Caco-2 (cell line): Measurements from ENCODE around the gene RHOXF2B. TPM values are rescaled to one million over a fixed set of nuclear protein-coding genes. Genes with fewer than 3 reads are reported as not detected.

Experiments used
- BruUV-seq: library from RNA; stranded (reverse); fragments of 400-500 nt; replicated peaks from 2 replicates; lab custom pipeline; 2021; lab: Mats Ljungman, UMichigan
- CTCF ChIA-PET: fragments of 300-600 bp; sonication (Branson Sonifier 250); formaldehyde crosslinking; loops from one replicate; lab custom pipeline; 2022; ENCODE audit warnings: antibody characterized with exemption; lab: Charles Lee
- POLR2A ChIA-PET: fragments of 300-600 bp; sonication (Branson Sonifier 250); formaldehyde crosslinking; loops from one replicate; lab custom pipeline; 2022; ENCODE audit warnings: antibody characterized with exemption; lab: Charles Lee
- DNase-seq, 2 experiments: peaks; one replicate each; pipeline versions ENCODE4 v3.0.0 to v3.0.0-alpha.2; 2020 to 2022
- H3K27me3 ChIP-seq: replicated peaks from 2 replicates; pipeline ENCODE4 v1.6.0; 2011; ENCODE audit warnings: low read length; ENCODE audit not compliant: control insufficient read depth, insufficient read depth
- H3K36me3 ChIP-seq: 2 replicates; pipeline ENCODE4 v1.5.1; 2011; ENCODE audit warnings: low read length; ENCODE audit not compliant: control insufficient read depth, insufficient read depth
- H3K4me1 ChIP-seq: fragments of 250-450 bp; sonication (Bioruptor Pico); 2 replicates; pipeline ENCODE4 v1.5.1; 2020; ENCODE audit warnings: mild to moderate bottlenecking
- H3K4me3 ChIP-seq: 2 replicates; pipeline ENCODE4 v1.5.1; 2011; ENCODE audit warnings: low read depth, mild to moderate bottlenecking, control low read depth, low read length
- H3K9me3 ChIP-seq: fragments of 250-450 bp; sonication (Bioruptor Pico); 2 replicates; pipeline ENCODE4 v1.5.1; 2020; ENCODE audit warnings: mild to moderate bottlenecking, moderate library complexity
- H3K27ac Mint-ChIP-seq: one replicate; pipeline ENCODE4 v1.8.0; 2022; ENCODE audit warnings: mixed read lengths; ENCODE audit not compliant: unreplicated experiment
- H3K27me3 Mint-ChIP-seq: one replicate; pipeline ENCODE4 v1.8.0; 2022; ENCODE audit warnings: mixed read lengths; ENCODE audit not compliant: insufficient read depth, unreplicated experiment
- H3K36me3 Mint-ChIP-seq: one replicate; pipeline ENCODE4 v1.8.0; 2022; ENCODE audit warnings: mild to moderate bottlenecking, mixed read lengths; ENCODE audit not compliant: insufficient read depth, unreplicated experiment
- H3K4me1 Mint-ChIP-seq: one replicate; pipeline ENCODE4 v1.8.0; 2022; ENCODE audit warnings: low read depth, mixed read lengths; ENCODE audit not compliant: unreplicated experiment
- H3K4me3 Mint-ChIP-seq: one replicate; pipeline ENCODE4 v1.8.0; 2022; ENCODE audit warnings: mild to moderate bottlenecking, moderate library complexity, mixed read lengths; ENCODE audit not compliant: unreplicated experiment
- H3K9me3 Mint-ChIP-seq: one replicate; pipeline ENCODE4 v1.8.0; 2022; ENCODE audit warnings: mixed read lengths; ENCODE audit not compliant: unreplicated experiment
- intact Hi-C: fragments of 100-400 bp; cut with micrococcal nuclease; formaldehyde crosslinking; loops from one replicate; pipeline ENCODE4 v1.10.0; 2022; ENCODE audit not compliant: unreplicated experiment
- total RNA-seq: library from RNA; stranded (reverse); gene quantifications from 2 replicates; pipeline ENCODE4 v1.2.3, GENCODE V29; 2022
- TF ChIP-seq, protein P1 (sequence below), 2 experiments: fragments of 200-600 bp in 1 of 2; IDR thresholded peaks; 1 replicate in 1 of 2; 2 replicates in 1 of 2; pipeline versions ENCODE4 v1.5.1 to v1.8.0; 2011 to 2022; ENCODE audit warnings: antibody characterized with exemption in 1 of 2, control low read depth in 1 of 2, inconsistent platforms in 1 of 2, low read depth in 1 of 2, low read length in 1 of 2, mild to moderate bottlenecking in 1 of 2, moderate library complexity in 1 of 2; ENCODE audit not compliant: insufficient read depth in 1 of 2, severe bottlenecking in 1 of 2, unreplicated experiment in 1 of 2

RHOXF2B gene
- total RNA-seq, 1 experiment from 2014 or later, result not detected

DNA sequence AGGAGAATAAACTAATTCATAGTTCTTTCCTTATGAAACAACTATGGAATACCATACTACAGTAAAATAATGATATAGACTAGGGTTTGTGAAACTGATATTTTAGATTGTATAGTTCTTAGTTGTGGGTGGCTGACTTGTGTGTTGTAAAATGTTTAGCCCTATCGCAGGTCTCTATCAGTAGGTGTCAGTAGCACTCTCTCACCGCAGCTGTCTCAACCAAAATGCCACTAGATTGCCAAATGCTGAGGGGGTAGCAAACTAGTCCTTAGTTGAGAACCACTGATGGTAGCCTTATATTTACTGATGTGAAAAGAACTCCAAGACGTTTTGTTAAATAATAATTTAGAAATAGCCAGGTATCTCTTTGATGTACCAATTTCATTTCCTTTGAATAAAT, 48.1 kb downstream of the RHOXF2B start:
- TF ChIP-seq, protein P1, sequence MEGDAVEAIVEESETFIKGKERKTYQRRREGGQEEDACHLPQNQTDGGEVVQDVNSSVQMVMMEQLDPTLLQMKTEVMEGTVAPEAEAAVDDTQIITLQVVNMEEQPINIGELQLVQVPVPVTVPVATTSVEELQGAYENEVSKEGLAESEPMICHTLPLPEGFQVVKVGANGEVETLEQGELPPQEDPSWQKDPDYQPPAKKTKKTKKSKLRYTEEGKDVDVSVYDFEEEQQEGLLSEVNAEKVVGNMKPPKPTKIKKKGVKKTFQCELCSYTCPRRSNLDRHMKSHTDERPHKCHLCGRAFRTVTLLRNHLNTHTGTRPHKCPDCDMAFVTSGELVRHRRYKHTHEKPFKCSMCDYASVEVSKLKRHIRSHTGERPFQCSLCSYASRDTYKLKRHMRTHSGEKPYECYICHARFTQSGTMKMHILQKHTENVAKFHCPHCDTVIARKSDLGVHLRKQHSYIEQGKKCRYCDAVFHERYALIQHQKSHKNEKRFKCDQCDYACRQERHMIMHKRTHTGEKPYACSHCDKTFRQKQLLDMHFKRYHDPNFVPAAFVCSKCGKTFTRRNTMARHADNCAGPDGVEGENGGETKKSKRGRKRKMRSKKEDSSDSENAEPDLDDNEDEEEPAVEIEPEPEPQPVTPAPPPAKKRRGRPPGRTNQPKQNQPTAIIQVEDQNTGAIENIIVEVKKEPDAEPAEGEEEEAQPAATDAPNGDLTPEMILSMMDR (IDR thresholded peaks at IDR 0.05; ENCODE audit: insufficient read depth in 1 of 2, low read depth in 1 of 2, low read length in 1 of 2, severe bottlenecking in 1 of 2, unreplicated experiment in 1 of 2), result no peak
- Mint-ChIP-seq H3K27me3 (no peaks in the 10 kb centered on the region), H3K9me3 (no peaks in the 10 kb centered on the region), H3K27ac (no peak overlapping the region), H3K4me1 (no peaks in the 10 kb centered on the region), H3K4me3 (no peak overlapping the region), H3K36me3 (no peaks in the 10 kb centered on the region)
- H3K4me3 ChIP-seq, result no peak overlapping the region
- no peaks in the 10 kb centered on the region for H3K9me3 ChIP-seq
- H3K27me3 ChIP-seq, result no peaks in the 10 kb centered on the region
- BruUV-seq, result no TSS peak
- H3K36me3 ChIP-seq, result no peaks in the 10 kb centered on the region
- ChIA-PET POLR2A (no interaction called here), CTCF (no interaction called here)
- intact Hi-C loops, result no loop called here
- no peaks in the 10 kb centered on the region for H3K4me1 ChIP-seq
- DNase-seq, result no peak

DNA sequence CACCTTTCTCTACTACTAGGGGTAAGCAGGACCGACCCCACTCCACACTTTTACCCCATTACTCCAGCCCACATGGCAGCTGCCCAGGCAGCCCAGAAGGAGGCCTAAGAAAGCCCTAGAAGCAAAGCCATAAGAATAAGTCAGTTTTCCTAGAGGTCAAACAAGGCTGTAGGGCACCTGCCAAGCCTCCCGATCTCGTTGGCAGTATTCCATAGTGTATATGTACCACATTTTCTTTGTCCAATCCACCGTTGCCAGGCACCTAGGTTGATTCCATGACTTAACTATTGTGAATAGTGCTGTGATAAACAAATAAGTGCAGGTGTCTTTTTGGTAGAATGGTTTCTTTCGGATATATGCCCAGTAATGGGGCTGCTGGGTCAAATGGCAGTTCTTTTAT, 54.2 kb downstream of the RHOXF2B start:
- no peak for DNase-seq
- Mint-ChIP-seq H3K27me3 (no peaks in the 10 kb centered on the region), H3K27ac (no peak overlapping the region), H3K9me3 (no peaks in the 10 kb centered on the region), H3K36me3 (no peaks in the 10 kb centered on the region), H3K4me3 (no peak overlapping the region), H3K4me1 (no peaks in the 10 kb centered on the region)
- H3K4me1 ChIP-seq, result peaks cover 10% of the 10 kb centered on the region; the same call in 1 of the 2 replicates
- POLR2A ChIA-PET, result no interaction called here
- no TSS peak for BruUV-seq
- TF ChIP-seq, protein P1 (IDR thresholded peaks at IDR 0.05; ENCODE audit: insufficient read depth in 1 of 2, low read depth in 1 of 2, low read length in 1 of 2, severe bottlenecking in 1 of 2, unreplicated experiment in 1 of 2), result no peak
- no peak overlapping the region for H3K4me3 ChIP-seq
- CTCF ChIA-PET, result no interaction called here
- H3K36me3 ChIP-seq, result no peaks in the 10 kb centered on the region
- H3K9me3 ChIP-seq, result no peaks in the 10 kb centered on the region
- intact Hi-C loops, result no loop called here
- no peaks in the 10 kb centered on the region for H3K27me3 ChIP-seq

DNA sequence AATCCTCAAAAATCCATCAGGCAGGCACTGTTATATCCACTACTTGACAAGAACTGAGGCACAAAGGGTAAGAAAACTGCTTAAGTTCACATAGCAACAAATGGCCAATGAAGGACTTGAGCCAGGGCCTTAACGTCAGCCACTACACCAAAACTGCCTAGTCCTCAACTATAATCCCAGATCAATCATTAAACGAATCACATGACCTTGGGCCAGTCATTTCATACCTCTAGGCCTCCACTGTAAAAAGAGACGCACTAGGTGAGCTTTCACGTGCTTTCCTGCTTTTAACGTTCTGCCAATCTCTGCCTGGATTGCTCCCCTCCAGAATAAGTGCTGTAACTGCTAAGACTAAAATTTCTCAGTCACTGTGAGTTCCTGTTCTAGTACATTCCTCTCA, 54.7 kb downstream of the RHOXF2B start:
- intact Hi-C loops, result loop anchor here (1.0 kb wide), 1 partner anchor 38 kb away; no protein-coding TSS in a partner anchor
- Histone ChIP-seq H3K4me1 (peaks cover 10% of the 10 kb centered on the region; the same call in 1 of the 2 replicates), H3K9me3 (no peaks in the 10 kb centered on the region), H3K4me3 (no peak overlapping the region), H3K27me3 (no peaks in the 10 kb centered on the region), H3K36me3 (no peaks in the 10 kb centered on the region)
- Mint-ChIP-seq H3K4me1 (no peaks in the 10 kb centered on the region), H3K36me3 (no peaks in the 10 kb centered on the region), H3K27me3 (no peaks in the 10 kb centered on the region), H3K9me3 (no peaks in the 10 kb centered on the region), H3K4me3 (no peak overlapping the region), H3K27ac (no peak overlapping the region)
- ChIA-PET POLR2A (no interaction called here), CTCF (no interaction called here)
- DNase-seq, result no peak
- no TSS peak for BruUV-seq
- TF ChIP-seq, protein P1 (IDR thresholded peaks at IDR 0.05; ENCODE audit: insufficient read depth in 1 of 2, low read depth in 1 of 2, low read length in 1 of 2, severe bottlenecking in 1 of 2, unreplicated experiment in 1 of 2), result no peak

Other genes starting within 250 kb of the RHOXF2B start
- gene UPF3B, start 224.7 kb downstream of the RHOXF2B start, total RNA-seq, result 18.4 and 19.0 TPM in 2 replicates
- 12.7 and 13.3 TPM in 2 replicates for gene RNF113A, start 206.0 kb downstream of the RHOXF2B start, total RNA-seq
- gene NDUFA1, start 205.9 kb downstream of the RHOXF2B start, total RNA-seq, result 82.6 and 83.6 TPM in 2 replicates
- not detected in 2 replicates for gene AKAP14, start 181.8 kb downstream of the RHOXF2B start, total RNA-seq
- 7.2 and 9.5 TPM in 2 replicates for gene NKAP, start 133.9 kb downstream of the RHOXF2B start, total RNA-seq
- not detected in 2 replicates for gene RHOXF1, start 38.2 kb upstream of the RHOXF2B start, total RNA-seq
- gene RHOXF2, start 80.9 kb upstream of the RHOXF2B start, total RNA-seq, result not detected in 2 replicates
- gene ZBTB33, start 173.1 kb upstream of the RHOXF2B start, total RNA-seq, result 16.5 and 17.2 TPM in 2 replicates
- gene TMEM255A, start 233.8 kb upstream of the RHOXF2B start, total RNA-seq, result 2.9 and 3.8 TPM in 2 replicates